ENCODE results near the gene CCDC197.

The CCDC197 gene

DNA sequence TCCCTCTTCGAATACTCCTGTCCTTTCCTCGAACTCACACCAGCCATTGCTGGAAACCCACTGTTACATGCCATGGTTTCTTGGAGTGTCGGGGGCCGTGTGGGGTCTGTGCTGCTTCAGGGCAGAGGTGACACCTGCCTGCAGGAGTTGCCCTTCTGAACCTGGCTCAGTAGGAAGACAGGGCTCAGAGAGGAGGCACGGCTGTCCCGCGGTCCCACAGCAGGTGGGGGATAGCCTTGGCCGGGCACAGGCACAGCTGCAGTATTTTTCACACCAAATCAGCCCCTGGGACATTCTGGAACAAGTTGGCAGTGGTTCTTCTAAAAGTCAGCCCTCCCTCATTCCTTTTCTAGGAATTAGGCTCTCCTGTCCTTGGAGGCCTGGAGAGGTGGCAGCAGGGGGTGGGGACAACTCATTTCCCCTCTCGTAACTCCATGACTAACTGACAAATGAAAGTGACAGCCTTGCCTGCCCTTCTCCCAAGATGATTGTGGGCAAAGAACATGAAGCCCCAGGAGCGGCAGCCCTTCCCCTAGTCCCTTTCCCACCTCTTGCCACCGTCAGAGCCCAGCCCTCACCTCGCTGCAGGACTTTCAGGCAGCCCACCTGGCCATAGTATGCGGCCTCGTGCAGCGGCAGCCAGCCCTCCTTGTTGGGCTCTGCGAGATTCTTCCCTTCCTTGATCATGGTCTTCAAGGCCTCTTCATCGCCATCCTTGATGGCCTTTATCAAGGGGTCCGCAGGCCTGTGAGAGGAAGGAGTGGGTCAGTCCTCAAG lies 43.2 kb upstream of the CCDC197 start:
- Histone ChIP-seq H3K27ac (ENCODE audit: insufficient read depth in 1 of 2, low read depth in 1 of 2, low read length in 2 of 2, poor library complexity in 1 of 2, severe bottlenecking in 2 of 2) (no peak overlapping the region), H3K4me3 (ENCODE audit: control insufficient read depth in 1 of 7, extremely low read depth in 1 of 7, insufficient read depth in 4 of 7, low read depth in 2 of 7, low read length in 6 of 7) (no peak overlapping the region), H3K9me3 (ENCODE audit: control extremely low read depth in 1 of 5, control insufficient read depth in 4 of 5, insufficient read depth in 2 of 5, low read depth in 1 of 5, low read length in 4 of 5) (no peaks in the 10 kb centered on the region), H3K36me3 (ENCODE audit: control insufficient read depth in 4 of 4, insufficient read depth in 4 of 4, low read length in 3 of 4) (no peaks in the 10 kb centered on the region), H3K4me1 (ENCODE audit: control extremely low read depth in 1 of 4, control insufficient read depth in 4 of 4, insufficient read depth in 4 of 4, low read length in 3 of 4) (peaks cover 2 to 64% (median 60%) of the 10 kb centered on the region in 4 experiments), H3K27me3 (replicated peaks in 2 of 5; ENCODE audit: control insufficient read depth in 4 of 5, insufficient read depth in 5 of 5, low read length in 4 of 5) (no peaks in the 10 kb centered on the region)
- POLR2A ChIA-PET = no interaction called here
- WGBS (ENCODE audit: insufficient coverage) = 96% methylated on average over 14 of the region's 18 CpGs
- DNase-seq = no peak
- CTCF ChIA-PET = interaction anchor here (0.7 to 22.3 kb wide), 6 partner anchors 14 to 221 kb away, joined by 3 to 632 read pairs (median 4); partner anchors contain the start of gene ASB2

DNA sequence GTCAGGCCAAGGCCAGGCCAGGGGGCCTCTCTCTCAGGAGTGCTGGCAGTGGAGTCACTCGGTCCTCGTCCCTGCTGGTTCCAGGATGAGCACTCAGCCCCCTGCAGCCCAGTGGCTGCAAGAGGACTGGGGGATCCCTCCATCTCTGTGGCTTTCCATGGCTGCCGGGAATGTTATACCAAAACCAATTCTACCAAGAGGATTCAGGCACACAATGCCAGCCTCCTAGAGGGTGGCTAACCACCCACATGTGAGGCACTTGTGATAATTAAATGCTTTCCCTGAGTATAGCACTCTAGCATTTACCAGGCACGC lies 42.6 kb upstream of the CCDC197 start:
- peaks cover 2 to 70% (median 66%) of the 10 kb centered on the region in 4 experiments for H3K4me1 ChIP-seq (ENCODE audit: control extremely low read depth in 1 of 4, control insufficient read depth in 4 of 4, insufficient read depth in 4 of 4, low read length in 3 of 4)
- POLR2A ChIA-PET = no interaction called here

DNA sequence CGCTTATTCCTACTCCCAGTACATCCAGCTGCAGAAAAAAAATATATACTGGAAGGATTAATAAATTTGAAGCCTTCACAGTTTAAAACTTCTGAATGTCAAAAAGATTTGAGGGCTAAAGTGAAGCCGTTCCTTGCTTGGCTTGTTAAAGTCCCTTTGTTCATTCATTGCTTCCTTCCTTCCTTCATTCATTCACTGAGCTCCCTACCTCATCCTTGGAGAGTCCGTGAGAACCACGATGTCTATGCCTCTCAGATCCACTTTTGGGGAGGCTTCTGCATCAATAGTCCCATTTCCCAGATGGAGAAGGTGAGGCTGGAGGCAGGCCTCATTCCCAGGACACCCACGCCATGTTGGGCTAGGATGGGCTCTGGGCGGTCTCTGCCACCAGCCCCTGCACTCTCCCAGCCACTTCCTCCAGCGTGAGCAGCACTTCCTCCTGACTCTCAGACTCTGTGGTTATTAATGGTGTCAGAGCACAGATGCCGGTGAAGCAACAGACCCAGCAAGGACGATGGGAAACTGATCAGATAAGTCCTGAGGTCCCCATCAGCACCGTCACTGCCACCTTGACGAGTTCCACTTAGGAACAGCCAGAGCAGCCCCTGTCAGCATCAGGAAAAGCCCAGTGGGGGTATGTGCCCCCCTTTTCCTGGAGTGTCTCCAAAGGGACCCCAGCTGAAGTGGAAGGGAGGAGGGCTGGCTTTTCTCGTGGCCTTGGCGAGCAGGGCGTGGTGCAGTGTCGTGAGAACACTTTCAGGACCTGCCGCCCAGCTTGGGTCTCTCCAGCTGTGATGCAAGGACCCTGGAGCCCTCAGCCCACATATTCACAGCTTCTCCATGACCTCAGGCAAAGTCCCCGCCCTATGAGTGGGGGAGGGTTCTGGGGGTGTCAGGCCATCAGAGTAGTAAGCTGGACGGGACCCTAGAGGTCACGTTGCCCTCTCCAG lies 41.9 kb upstream of the CCDC197 start:
- Histone ChIP-seq H3K27ac (ENCODE audit: insufficient read depth in 1 of 2, low read depth in 1 of 2, low read length in 2 of 2, poor library complexity in 1 of 2, severe bottlenecking in 2 of 2) (peak overlapping the region in 1 of 2 experiments; percentile 69), H3K27me3 (replicated peaks in 2 of 5; ENCODE audit: control insufficient read depth in 4 of 5, insufficient read depth in 5 of 5, low read length in 4 of 5) (no peaks in the 10 kb centered on the region), H3K9me3 (ENCODE audit: control extremely low read depth in 1 of 5, control insufficient read depth in 4 of 5, insufficient read depth in 2 of 5, low read depth in 1 of 5, low read length in 4 of 5) (no peaks in the 10 kb centered on the region), H3K36me3 (ENCODE audit: control insufficient read depth in 4 of 4, insufficient read depth in 4 of 4, low read length in 3 of 4) (no peaks in the 10 kb centered on the region), H3K4me3 (ENCODE audit: control insufficient read depth in 1 of 7, extremely low read depth in 1 of 7, insufficient read depth in 4 of 7, low read depth in 2 of 7, low read length in 6 of 7) (peak overlapping the region in 5 of 7 experiments; percentile 3 to 68 (median 44)), H3K4me1 (ENCODE audit: control extremely low read depth in 1 of 4, control insufficient read depth in 4 of 4, insufficient read depth in 4 of 4, low read length in 3 of 4) (peaks cover 2 to 77% (median 72%) of the 10 kb centered on the region in 4 experiments)
- WGBS (ENCODE audit: insufficient coverage) = 15% methylated on average over 10 of the region's 19 CpGs
- POLR2A ChIA-PET = no interaction called here
- CTCF ChIA-PET = interaction anchor here (0.8 to 5.8 kb wide), 8 partner anchors 8 to 46 kb away, joined by 3 to 40 read pairs (median 4); no protein-coding TSS in a partner anchor
- peak; percentile 76 to 96 (median 93) for DNase-seq

More for the DNA sequence above, 42.6 kb upstream of the CCDC197 start:
- CTCF ChIA-PET = interaction anchor here (2.8 to 3.3 kb wide), 2 partner anchors 14 to 16 kb away, joined by 17 to 40 read pairs; no protein-coding TSS in a partner anchor
- DNase-seq = no peak
- H3K27ac ChIP-seq (ENCODE audit: insufficient read depth in 1 of 2, low read depth in 1 of 2, low read length in 2 of 2, poor library complexity in 1 of 2, severe bottlenecking in 2 of 2) = no peak overlapping the region
- H3K27me3 ChIP-seq (replicated peaks in 2 of 5; ENCODE audit: control insufficient read depth in 4 of 5, insufficient read depth in 5 of 5, low read length in 4 of 5) = no peaks in the 10 kb centered on the region
- no peaks in the 10 kb centered on the region for H3K9me3 ChIP-seq (ENCODE audit: control extremely low read depth in 1 of 5, control insufficient read depth in 4 of 5, insufficient read depth in 2 of 5, low read depth in 1 of 5, low read length in 4 of 5)
- WGBS (ENCODE audit: insufficient coverage) = 100% methylated on average over 3 of the region's 4 CpGs
- no peak overlapping the region for H3K4me3 ChIP-seq (ENCODE audit: control insufficient read depth in 1 of 7, extremely low read depth in 1 of 7, insufficient read depth in 4 of 7, low read depth in 2 of 7, low read length in 6 of 7)
- H3K36me3 ChIP-seq (ENCODE audit: control insufficient read depth in 4 of 4, insufficient read depth in 4 of 4, low read length in 3 of 4) = no peaks in the 10 kb centered on the region

DNA sequence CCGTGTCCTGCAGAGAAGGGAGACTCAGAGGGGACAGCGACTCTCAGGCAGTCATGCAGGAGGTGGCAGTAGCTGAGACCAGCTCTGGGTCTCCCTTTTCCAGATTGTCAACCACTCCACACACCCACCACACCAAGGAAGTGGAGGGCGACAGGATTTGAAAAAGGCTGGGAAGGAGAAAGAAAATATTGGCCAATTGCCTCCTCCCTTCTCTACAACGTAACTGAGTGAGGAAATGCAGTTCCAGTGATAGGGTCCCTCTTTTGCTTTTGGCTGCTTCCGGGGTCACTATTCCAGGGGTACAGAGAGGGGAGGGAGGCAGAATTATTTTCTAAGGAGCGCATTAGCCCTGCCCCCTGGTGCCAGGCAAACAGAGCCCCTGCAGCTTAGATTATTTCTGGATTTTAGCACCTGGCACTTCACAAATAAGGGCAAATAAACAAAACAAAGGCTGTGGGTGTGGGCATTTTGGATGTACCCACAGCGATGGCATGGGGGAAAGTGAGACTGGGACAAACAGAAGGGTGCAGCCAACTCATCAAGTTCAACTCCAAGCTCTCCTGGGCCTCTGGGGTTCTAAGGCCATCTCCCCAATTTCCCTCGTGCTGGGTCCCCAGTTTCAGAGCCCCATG lies 41.1 kb upstream of the CCDC197 start:
- 82% methylated on average over 4 of the region's 8 CpGs for WGBS (ENCODE audit: insufficient coverage)
- H3K9me3 ChIP-seq (ENCODE audit: control extremely low read depth in 1 of 5, control insufficient read depth in 4 of 5, insufficient read depth in 2 of 5, low read depth in 1 of 5, low read length in 4 of 5) = no peaks in the 10 kb centered on the region
- POLR2A ChIA-PET = no interaction called here
- peak overlapping the region in 3 of 7 experiments; percentile 12 to 68 (median 44) for H3K4me3 ChIP-seq (ENCODE audit: control insufficient read depth in 1 of 7, extremely low read depth in 1 of 7, insufficient read depth in 4 of 7, low read depth in 2 of 7, low read length in 6 of 7)
- H3K27me3 ChIP-seq (replicated peaks in 2 of 5; ENCODE audit: control insufficient read depth in 4 of 5, insufficient read depth in 5 of 5, low read length in 4 of 5) = no peaks in the 10 kb centered on the region
- CTCF ChIA-PET = interaction anchor here (0.8 to 5.8 kb wide), 8 partner anchors 8 to 45 kb away, joined by 3 to 40 read pairs (median 4); no protein-coding TSS in a partner anchor
- no peaks in the 10 kb centered on the region for H3K36me3 ChIP-seq (ENCODE audit: control insufficient read depth in 4 of 4, insufficient read depth in 4 of 4, low read length in 3 of 4)
- H3K4me1 ChIP-seq (ENCODE audit: control extremely low read depth in 1 of 4, control insufficient read depth in 4 of 4, insufficient read depth in 4 of 4, low read length in 3 of 4) = peaks cover 2 to 82% (median 75%) of the 10 kb centered on the region in 4 experiments
- H3K27ac ChIP-seq (ENCODE audit: insufficient read depth in 1 of 2, low read depth in 1 of 2, low read length in 2 of 2, poor library complexity in 1 of 2, severe bottlenecking in 2 of 2) = peak overlapping the region in 1 of 2 experiments; percentile 69
- DNase-seq = no peak

DNA sequence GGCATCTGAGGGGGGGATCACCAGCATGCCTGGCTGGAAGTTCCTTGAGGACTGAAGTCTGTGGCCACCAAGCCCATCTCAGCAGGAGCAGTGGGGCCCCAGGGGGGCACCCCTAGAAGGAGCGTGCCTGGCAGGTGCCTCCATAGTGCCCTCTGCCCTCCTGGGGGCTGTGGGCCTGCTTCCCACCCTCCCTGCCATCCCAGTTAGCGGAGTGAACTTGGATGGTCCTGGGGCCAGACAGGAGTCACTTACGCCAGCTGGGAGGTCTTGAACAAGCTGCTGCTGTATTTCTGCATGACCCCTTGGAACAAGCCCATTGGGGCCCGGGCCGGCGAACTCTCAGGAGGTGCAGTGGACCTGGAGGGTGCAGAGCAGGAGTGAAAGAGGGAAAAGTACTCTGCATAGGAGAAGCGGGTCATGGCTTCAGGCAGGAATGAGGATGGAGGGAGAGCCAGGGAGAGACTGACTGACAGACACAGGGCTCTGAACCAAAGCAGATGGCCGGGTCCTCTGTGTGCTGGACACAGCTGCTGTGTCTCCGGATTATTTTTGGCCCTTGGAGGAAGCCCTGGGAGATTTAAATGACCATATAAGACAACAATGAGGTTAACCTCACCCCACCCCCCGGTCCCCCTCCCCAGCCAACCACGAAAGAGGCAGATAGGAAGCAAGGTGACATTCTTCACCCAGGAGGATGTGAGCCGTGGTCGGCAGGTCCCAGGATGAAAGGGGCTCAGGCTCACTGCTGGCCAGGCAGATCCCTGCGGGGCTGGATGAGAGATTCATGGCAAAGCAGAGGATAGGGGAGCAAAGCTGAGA lies 40.4 kb upstream of the CCDC197 start:
- no peaks in the 10 kb centered on the region for H3K9me3 ChIP-seq (ENCODE audit: control extremely low read depth in 1 of 5, control insufficient read depth in 4 of 5, insufficient read depth in 2 of 5, low read depth in 1 of 5, low read length in 4 of 5)
- H3K27ac ChIP-seq (ENCODE audit: insufficient read depth in 1 of 2, low read depth in 1 of 2, low read length in 2 of 2, poor library complexity in 1 of 2, severe bottlenecking in 2 of 2) = no peak overlapping the region
- no peak for DNase-seq
- ChIA-PET POLR2A (interaction anchor here (1.3 kb wide), 1 partner anchor 14 kb away, joined by 3 read pairs; no protein-coding TSS in a partner anchor), CTCF (interaction anchor here (1.7 to 5.8 kb wide), 4 partner anchors 11 to 42 kb away, joined by 4 to 40 read pairs (median 22); no protein-coding TSS in a partner anchor)
- 85% methylated on average over 9 of the region's 14 CpGs for WGBS (ENCODE audit: insufficient coverage)
- no peaks in the 10 kb centered on the region for H3K27me3 ChIP-seq (replicated peaks in 2 of 5; ENCODE audit: control insufficient read depth in 4 of 5, insufficient read depth in 5 of 5, low read length in 4 of 5)
- no peak overlapping the region for H3K4me3 ChIP-seq (ENCODE audit: control insufficient read depth in 1 of 7, extremely low read depth in 1 of 7, insufficient read depth in 4 of 7, low read depth in 2 of 7, low read length in 6 of 7)
- no peaks in the 10 kb centered on the region for H3K36me3 ChIP-seq (ENCODE audit: control insufficient read depth in 4 of 4, insufficient read depth in 4 of 4, low read length in 3 of 4)
- peaks cover 2 to 82% (median 75%) of the 10 kb centered on the region in 4 experiments for H3K4me1 ChIP-seq (ENCODE audit: control extremely low read depth in 1 of 4, control insufficient read depth in 4 of 4, insufficient read depth in 4 of 4, low read length in 3 of 4)

DNA sequence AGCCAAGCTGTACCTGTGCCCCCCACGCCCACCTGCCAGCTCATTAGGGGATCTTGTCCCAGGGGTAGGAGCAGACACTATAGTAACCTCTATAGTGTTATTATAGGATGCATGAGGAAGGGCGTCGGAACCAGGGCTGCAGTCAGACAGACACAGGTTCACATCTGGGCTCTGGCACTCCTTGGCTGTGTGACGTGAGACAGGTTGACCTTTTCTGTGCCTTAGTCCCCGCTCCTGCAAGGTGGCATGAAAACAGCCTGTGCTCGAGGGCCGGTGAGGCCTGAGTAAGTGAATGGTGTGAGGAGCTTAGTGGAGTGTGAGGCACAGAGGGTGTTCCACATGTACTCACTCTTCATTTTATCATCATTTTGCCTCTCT lies 39.8 kb upstream of the CCDC197 start:
- DNase-seq = no peak
- Histone ChIP-seq H3K27ac (ENCODE audit: insufficient read depth in 1 of 2, low read depth in 1 of 2, low read length in 2 of 2, poor library complexity in 1 of 2, severe bottlenecking in 2 of 2) (no peak overlapping the region), H3K9me3 (ENCODE audit: control extremely low read depth in 1 of 5, control insufficient read depth in 4 of 5, insufficient read depth in 2 of 5, low read depth in 1 of 5, low read length in 4 of 5) (no peaks in the 10 kb centered on the region), H3K36me3 (ENCODE audit: control insufficient read depth in 4 of 4, insufficient read depth in 4 of 4, low read length in 3 of 4) (no peaks in the 10 kb centered on the region), H3K4me1 (ENCODE audit: control extremely low read depth in 1 of 4, control insufficient read depth in 4 of 4, insufficient read depth in 4 of 4, low read length in 3 of 4) (peaks cover 2 to 83% (median 77%) of the 10 kb centered on the region in 4 experiments), H3K27me3 (replicated peaks in 2 of 5; ENCODE audit: control insufficient read depth in 4 of 5, insufficient read depth in 5 of 5, low read length in 4 of 5) (no peaks in the 10 kb centered on the region), H3K4me3 (ENCODE audit: control insufficient read depth in 1 of 7, extremely low read depth in 1 of 7, insufficient read depth in 4 of 7, low read depth in 2 of 7, low read length in 6 of 7) (no peak overlapping the region)
- WGBS (ENCODE audit: insufficient coverage) = 100% methylated on average over 7 of the region's 7 CpGs
- ChIA-PET POLR2A (interaction anchor here (1.3 kb wide), 1 partner anchor 13 kb away, joined by 3 read pairs; no protein-coding TSS in a partner anchor), CTCF (interaction anchor here (2.1 to 5.8 kb wide), 4 partner anchors 11 to 16 kb away, joined by 12 to 40 read pairs (median 22); no protein-coding TSS in a partner anchor)

All from common myeloid progenitor, CD34-positive (primary cell).